Fibroblast of skin of abdomen (primary cell): ENCODE results near the gene ACOT7.
A peak's percentile ranks its signal among the peaks of the same experiment; 100 is the strongest.

Experiments used
- DNase-seq: peaks from one replicate; pipeline ENCODE4 v3.0.0-alpha.2; 2013

ACOT7 gene

GRCh38 chr1:6281511-6282402 lies 111.8 kb downstream of the ACOT7 start:
- DNase-seq, result no peak

GRCh38 chr1:6280761-6281451 lies 112.7 kb downstream of the ACOT7 start:
- DNase-seq, result no peak

- DNase-seq, result no peak
Measured at GRCh38 chr1:6279613-6280383, 113.8 kb downstream of the ACOT7 start.

- no peak for DNase-seq
Measured at GRCh38 chr1:6279066-6279465, 114.5 kb downstream of the ACOT7 start.

- no peak for DNase-seq
Measured at GRCh38 chr1:6278263-6278662, 115.3 kb downstream of the ACOT7 start.

- no peak for DNase-seq
Measured at GRCh38 chr1:6276811-6277555, 116.6 kb downstream of the ACOT7 start.

- peak; percentile 81 for DNase-seq
Measured at GRCh38 chr1:6275826-6276782, 117.5 kb downstream of the ACOT7 start.

- DNase-seq, result no peak
Measured at GRCh38 chr1:6274622-6275139, 118.9 kb downstream of the ACOT7 start.

GRCh38 chr1:6274102-6274501 lies 119.5 kb downstream of the ACOT7 start:
- no peak for DNase-seq

GRCh38 chr1:6273380-6273891 lies 120.1 kb downstream of the ACOT7 start:
- peak; percentile 65 for DNase-seq

- DNase-seq, result no peak
Measured at GRCh38 chr1:6272868-6273267, 120.7 kb downstream of the ACOT7 start.

- DNase-seq, result no peak
Measured at GRCh38 chr1:6272452-6272851, 121.1 kb downstream of the ACOT7 start.

GRCh38 chr1:6271554-6271953 lies 122.0 kb downstream of the ACOT7 start:
- DNase-seq, result peak; percentile 39

GRCh38 chr1:6271006-6271405 lies 122.6 kb downstream of the ACOT7 start:
- DNase-seq, result peak; percentile 15

- no peak for DNase-seq
Measured at GRCh38 chr1:6270401-6270800, 123.2 kb downstream of the ACOT7 start.

- DNase-seq, result no peak
Measured at GRCh38 chr1:6269720-6270400, 123.7 kb downstream of the ACOT7 start.

GRCh38 chr1:6269296-6269695 lies 124.3 kb downstream of the ACOT7 start:
- no peak for DNase-seq

- no peak for DNase-seq
Measured at GRCh38 chr1:6268415-6268814, 125.2 kb downstream of the ACOT7 start.

- DNase-seq, result peak; percentile 27
Measured at GRCh38 chr1:6267686-6268322, 125.8 kb downstream of the ACOT7 start.

- DNase-seq, result no peak
Measured at GRCh38 chr1:6266641-6267040, 126.9 kb downstream of the ACOT7 start.
